Activated naive CD4-positive, alpha-beta T cell treated with Interleukin-2 at 50 U/mL for 16 hours (primary cell): Measurements from ENCODE around the gene CLSTN2.

Source experiments
- DNase-seq: peaks from one replicate; pipeline ENCODE4 v3.0.0-alpha.2; 2020

CLSTN2 gene

GRCh38 chr3:140196970-140197369 lies 262.0 kb downstream of the CLSTN2 start:
- no peak for DNase-seq

GRCh38 chr3:140198242-140198641 lies 263.3 kb downstream of the CLSTN2 start:
- DNase-seq = no peak

GRCh38 chr3:140199008-140199407 lies 264.0 kb downstream of the CLSTN2 start:
- DNase-seq = no peak

- no peak for DNase-seq
Observed at GRCh38 chr3:140199743-140200142, 264.8 kb downstream of the CLSTN2 start.

- no peak for DNase-seq
Observed at GRCh38 chr3:140203510-140203909, 268.5 kb downstream of the CLSTN2 start.

- no peak for DNase-seq
Observed at GRCh38 chr3:140204271-140204984, 269.4 kb downstream of the CLSTN2 start.

GRCh38 chr3:140205598-140205997 lies 270.6 kb downstream of the CLSTN2 start:
- no peak for DNase-seq

GRCh38 chr3:140206196-140207040 lies 271.4 kb downstream of the CLSTN2 start:
- DNase-seq = no peak

GRCh38 chr3:140207541-140207940 lies 272.6 kb downstream of the CLSTN2 start:
- DNase-seq = no peak

- DNase-seq = no peak
Observed at GRCh38 chr3:140216249-140216648, 281.3 kb downstream of the CLSTN2 start.

- DNase-seq = no peak
Observed at GRCh38 chr3:140219291-140219690, 284.3 kb downstream of the CLSTN2 start.

- DNase-seq = no peak
Observed at GRCh38 chr3:140219923-140220452, 285.0 kb downstream of the CLSTN2 start.

- no peak for DNase-seq
Observed at GRCh38 chr3:140223197-140223596, 288.2 kb downstream of the CLSTN2 start.

GRCh38 chr3:140223631-140224030 lies 288.6 kb downstream of the CLSTN2 start:
- DNase-seq = no peak

GRCh38 chr3:140224307-140224706 lies 289.3 kb downstream of the CLSTN2 start:
- DNase-seq = no peak

GRCh38 chr3:140225996-140226395 lies 291.0 kb downstream of the CLSTN2 start:
- DNase-seq = no peak

GRCh38 chr3:140233702-140234101 lies 298.7 kb downstream of the CLSTN2 start:
- no peak for DNase-seq

- no peak for DNase-seq
Observed at GRCh38 chr3:140234256-140234655, 299.3 kb downstream of the CLSTN2 start.

- DNase-seq = no peak
Observed at GRCh38 chr3:140236836-140237501, 302.0 kb downstream of the CLSTN2 start.

- no peak for DNase-seq
Observed at GRCh38 chr3:140238646-140239314, 303.8 kb downstream of the CLSTN2 start.

GRCh38 chr3:140242818-140243276 lies 307.9 kb downstream of the CLSTN2 start:
- no peak for DNase-seq

GRCh38 chr3:140243575-140243974 lies 308.6 kb downstream of the CLSTN2 start:
- DNase-seq = no peak

GRCh38 chr3:140244893-140245292 lies 309.9 kb downstream of the CLSTN2 start:
- no peak for DNase-seq
